Measurements from ENCODE around the gene EGR4.

The EGR4 gene

DNA sequence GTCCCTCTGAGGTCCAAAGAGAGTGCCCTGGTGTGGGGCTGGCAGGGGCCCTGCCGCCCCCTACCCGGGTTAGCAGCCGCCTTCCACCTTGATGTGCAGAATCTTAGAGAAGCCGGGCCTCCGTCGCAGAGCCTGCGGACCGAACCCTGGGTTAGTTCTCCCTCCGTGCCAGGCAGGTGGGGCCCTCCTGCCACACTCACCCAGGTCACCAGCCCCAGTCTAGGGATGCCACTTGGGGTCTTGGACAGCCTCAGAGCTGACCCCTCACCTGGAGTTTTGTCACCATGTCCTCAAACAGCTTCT lies 34.5 kb downstream of the EGR4 start:
- DNase-seq (ENCODE audit: low read depth, low spot score): no peak
- ChIA-PET POLR2A (no interaction called here), CTCF (interaction anchor here (1.2 to 1.9 kb wide), 5 partner anchors 10 to 367 kb away, joined by 3 to 6 read pairs (median 4); no protein-coding TSS in a partner anchor)
- no peak overlapping the region for H3K4me3 ChIP-seq (ENCODE audit: low read depth, low read length)
- no peak for TF ChIP-seq CTCF (IDR thresholded peaks at IDR 0.05; ENCODE audit: insufficient read depth, low read length, missing control alignments)

GRCh38 chr2:73258186-73258912 lies 35.0 kb downstream of the EGR4 start:
- DNase-seq (ENCODE audit: low read depth, low spot score): no peak
- no peak overlapping the region for H3K4me3 ChIP-seq (ENCODE audit: low read depth, low read length)
- ChIA-PET POLR2A (no interaction called here), CTCF (interaction anchor here (1.2 to 1.7 kb wide), 3 partner anchors 10 to 366 kb away, joined by 3 to 4 read pairs (median 4); no protein-coding TSS in a partner anchor)
- no peak for TF ChIP-seq CTCF (IDR thresholded peaks at IDR 0.05; ENCODE audit: insufficient read depth, low read length, missing control alignments)

DNA sequence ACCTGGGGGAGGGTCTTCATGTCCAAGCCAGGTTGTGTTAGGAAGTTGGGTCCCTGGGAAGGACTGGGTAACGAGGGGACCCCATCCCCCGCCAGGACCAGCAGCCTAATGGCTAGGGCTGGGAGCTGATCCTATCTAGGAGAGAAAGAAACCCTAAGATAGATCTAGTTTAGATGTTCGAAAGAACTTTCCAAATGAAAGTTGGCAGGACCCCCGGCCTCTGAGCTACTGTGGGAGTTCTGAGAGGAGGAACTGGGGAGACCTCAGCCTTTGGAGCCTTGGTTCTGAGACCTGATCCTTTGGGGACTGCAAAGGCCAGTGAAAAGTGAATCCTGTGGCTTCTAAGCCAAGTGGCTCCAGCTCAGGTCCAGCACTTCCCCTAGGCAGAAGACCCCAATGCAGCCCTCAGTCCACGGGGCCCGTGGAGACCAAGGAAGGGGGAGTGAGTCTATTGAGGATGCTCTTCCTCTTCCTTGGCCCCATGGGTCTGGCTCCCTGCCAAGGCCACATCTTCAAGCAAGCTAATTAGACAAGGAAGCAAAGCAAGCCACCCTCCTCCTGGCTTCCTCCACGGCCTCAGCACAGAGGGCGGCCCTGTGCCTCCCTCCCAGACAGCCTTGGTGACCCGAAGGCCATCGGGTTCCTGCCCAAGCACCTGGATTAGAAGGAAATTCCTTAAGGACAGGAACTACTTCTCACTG lies 35.8 kb downstream of the EGR4 start:
- ChIA-PET POLR2A (interaction anchor here (1.0 kb wide), 1 partner anchor 23 kb away, joined by 4 read pairs; the partner anchor contains the start of gene CCT7), CTCF (interaction anchor here (0.8 to 1.2 kb wide), 3 partner anchors 12 to 364 kb away, joined by 3 read pairs; no protein-coding TSS in a partner anchor)
- TF ChIP-seq CTCF (IDR thresholded peaks at IDR 0.05; ENCODE audit: insufficient read depth, low read length, missing control alignments): no peak
- no peak overlapping the region for H3K4me3 ChIP-seq (ENCODE audit: low read depth, low read length)
- no peak for DNase-seq (ENCODE audit: low read depth, low spot score)

- POLR2A ChIA-PET: interaction anchor here (1.0 kb wide), 1 partner anchor 23 kb away, joined by 4 read pairs; the partner anchor contains the start of gene CCT7
- no peak for TF ChIP-seq CTCF (IDR thresholded peaks at IDR 0.05; ENCODE audit: insufficient read depth, low read length, missing control alignments)
- CTCF ChIA-PET: interaction anchor here (0.8 to 1.1 kb wide), 2 partner anchors 172 to 364 kb away, joined by 3 read pairs; no protein-coding TSS in a partner anchor
- no peak for DNase-seq (ENCODE audit: low read depth, low spot score)
- H3K4me3 ChIP-seq (ENCODE audit: low read depth, low read length): no peak overlapping the region
Measured at GRCh38 chr2:73257021-73257420, 36.3 kb downstream of the EGR4 start.

GRCh38 chr2:73256618-73256922 lies 36.8 kb downstream of the EGR4 start:
- no peak for TF ChIP-seq CTCF (IDR thresholded peaks at IDR 0.05; ENCODE audit: insufficient read depth, low read length, missing control alignments)
- DNase-seq (ENCODE audit: low read depth, low spot score): no peak
- POLR2A ChIA-PET: interaction anchor here (1.0 kb wide), 1 partner anchor 22 kb away, joined by 4 read pairs; the partner anchor contains the start of gene CCT7
- CTCF ChIA-PET: interaction anchor here (0.8 to 1.1 kb wide), 2 partner anchors 171 to 363 kb away, joined by 3 read pairs; no protein-coding TSS in a partner anchor
- no peak overlapping the region for H3K4me3 ChIP-seq (ENCODE audit: low read depth, low read length)

Measured in AG04449 (cell line).